Measurements from ENCODE around the gene SRRT. TPM values are rescaled to one million over a fixed set of nuclear protein-coding genes. Genes with fewer than 3 reads are reported as not detected.

Gene SRRT
- total and polyA plus RNA-seq, 9 donors = 49.8 to 131 (median 105) TPM

GRCh38 chr7:100865938-100866728 lies 8.8 kb upstream of the SRRT start:
- Histone ChIP-seq H3K4me1 (ENCODE audit: control insufficient read depth, insufficient read depth, low read length) (peaks cover 43% of the 10 kb centered on the region), H3K27me3 (ENCODE audit: control insufficient read depth, insufficient read depth, low read length) (no peaks in the 10 kb centered on the region), H3K9me3 (replicated peaks; ENCODE audit: control insufficient read depth, low read depth, low read length) (no peaks in the 10 kb centered on the region), H3K27ac (ENCODE audit: low read length) (peak overlapping the region; percentile 91), H3K4me3 (ENCODE audit: low read length) (peak overlapping the region; percentile 96), H3K36me3 (ENCODE audit: control insufficient read depth, insufficient read depth, low read length) (peaks cover 50% of the 10 kb centered on the region)
- peak; percentile 84 for DNase-seq
- WGBS (ENCODE audit: insufficient coverage) = 63% methylated on average over 25 of the region's 46 CpGs

DNA sequence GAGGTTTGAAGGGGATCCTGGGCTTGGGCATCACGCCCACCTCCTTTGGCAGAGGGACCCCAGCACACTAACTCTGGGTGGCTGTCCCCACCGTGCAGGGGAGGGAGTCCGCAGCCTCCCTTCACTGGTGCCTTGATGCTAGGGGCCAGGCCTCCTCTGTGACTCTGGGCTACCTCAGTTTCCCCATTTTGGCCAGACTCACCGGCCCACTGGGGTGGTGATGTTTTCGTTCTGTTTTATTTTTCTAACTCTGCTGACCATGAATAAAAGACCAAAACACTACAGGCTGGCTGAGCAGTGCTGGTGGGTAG lies 8.2 kb upstream of the SRRT start:
- Histone ChIP-seq H3K27ac (ENCODE audit: low read length) (peak overlapping the region; percentile 91), H3K27me3 (ENCODE audit: control insufficient read depth, insufficient read depth, low read length) (no peaks in the 10 kb centered on the region), H3K4me3 (ENCODE audit: low read length) (peak overlapping the region; percentile 96), H3K4me1 (ENCODE audit: control insufficient read depth, insufficient read depth, low read length) (peaks cover 43% of the 10 kb centered on the region), H3K9me3 (replicated peaks; ENCODE audit: control insufficient read depth, low read depth, low read length) (no peaks in the 10 kb centered on the region), H3K36me3 (ENCODE audit: control insufficient read depth, insufficient read depth, low read length) (peaks cover 50% of the 10 kb centered on the region)
- 53% methylated on average over 2 of the region's 5 CpGs for WGBS (ENCODE audit: insufficient coverage)
- DNase-seq = no peak

DNA sequence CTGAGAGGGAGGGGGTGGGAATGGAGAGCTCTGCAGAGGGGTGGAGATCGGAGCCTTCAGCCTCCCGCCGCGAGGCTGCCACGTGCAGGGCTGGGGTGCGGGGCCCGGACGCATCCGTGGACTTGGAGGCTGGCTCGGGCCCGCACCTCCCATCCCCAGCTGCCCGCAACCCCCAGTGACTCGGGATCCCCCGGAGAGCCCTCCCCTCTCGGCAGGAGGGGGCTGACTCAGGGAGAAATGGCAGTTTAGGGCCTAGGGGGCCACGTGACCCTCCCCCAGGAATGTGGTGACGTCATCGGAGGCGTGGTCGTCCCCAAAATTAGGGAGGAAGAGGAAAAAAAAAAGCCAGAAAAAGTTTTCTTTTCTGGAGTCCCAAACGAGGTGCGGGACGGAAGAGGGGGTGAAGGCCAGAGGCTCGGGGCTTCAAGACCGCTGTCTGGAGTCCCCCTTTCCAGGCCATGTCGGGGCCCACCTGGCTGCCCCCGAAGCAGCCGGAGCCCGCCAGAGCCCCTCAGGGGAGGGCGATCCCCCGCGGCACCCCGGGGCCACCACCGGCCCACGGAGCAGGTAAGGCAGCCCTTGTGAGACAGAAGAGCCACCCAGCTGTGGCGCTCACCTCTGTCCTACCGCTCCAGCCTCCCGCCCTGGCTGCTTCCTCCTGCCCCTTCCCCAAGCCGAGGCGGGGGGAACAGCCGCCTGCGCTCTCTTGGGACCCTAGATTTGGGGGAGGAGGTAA lies 7.7 kb upstream of the SRRT start, which contains the start of gene TRIP6:
TRIP6 (plus strand) TSS at position 348 of the 736 bp plus-strand sequence; CDS start at position 459, 111 bp downstream.
- DNase-seq = peak; percentile 97
- H3K27me3 ChIP-seq (ENCODE audit: control insufficient read depth, insufficient read depth, low read length) = no peaks in the 10 kb centered on the region
- WGBS (ENCODE audit: insufficient coverage) = 2% methylated on average over 16 of the region's 42 CpGs
- H3K4me1 ChIP-seq (ENCODE audit: control insufficient read depth, insufficient read depth, low read length) = peaks cover 43% of the 10 kb centered on the region
- H3K36me3 ChIP-seq (ENCODE audit: control insufficient read depth, insufficient read depth, low read length) = peaks cover 47% of the 10 kb centered on the region
- H3K9me3 ChIP-seq (replicated peaks; ENCODE audit: control insufficient read depth, low read depth, low read length) = no peaks in the 10 kb centered on the region
- H3K4me3 ChIP-seq (ENCODE audit: low read length) = peak within 1 kb of the TSS; percentile 96
- peak within 1 kb of the TSS; percentile 91 for H3K27ac ChIP-seq (ENCODE audit: low read length)

- Histone ChIP-seq H3K9me3 (replicated peaks; ENCODE audit: control insufficient read depth, low read depth, low read length) (no peaks in the 10 kb centered on the region), H3K4me1 (ENCODE audit: control insufficient read depth, insufficient read depth, low read length) (peaks cover 43% of the 10 kb centered on the region), H3K27ac (ENCODE audit: low read length) (peak overlapping the region; percentile 91), H3K27me3 (ENCODE audit: control insufficient read depth, insufficient read depth, low read length) (no peaks in the 10 kb centered on the region), H3K36me3 (ENCODE audit: control insufficient read depth, insufficient read depth, low read length) (peaks cover 47% of the 10 kb centered on the region), H3K4me3 (ENCODE audit: low read length) (peak overlapping the region; percentile 96)
- DNase-seq = no peak
- 3% methylated on average over 24 of the region's 27 CpGs for WGBS (ENCODE audit: insufficient coverage)
These were observed 7.0 kb upstream of the SRRT start for GRCh38 chr7:100867776-100868485.

- no peaks in the 10 kb centered on the region for H3K9me3 ChIP-seq (replicated peaks; ENCODE audit: control insufficient read depth, low read depth, low read length)
- peak overlapping the region; percentile 99 for H3K27ac ChIP-seq (ENCODE audit: low read length)
- DNase-seq = no peak
- peak overlapping the region; percentile 91 for H3K4me3 ChIP-seq (ENCODE audit: low read length)
- H3K36me3 ChIP-seq (ENCODE audit: control insufficient read depth, insufficient read depth, low read length) = peaks cover 61% of the 10 kb centered on the region
- no peaks in the 10 kb centered on the region for H3K27me3 ChIP-seq (ENCODE audit: control insufficient read depth, insufficient read depth, low read length)
- 88% methylated on average over 3 of the region's 10 CpGs for WGBS (ENCODE audit: insufficient coverage)
- peaks cover 27% of the 10 kb centered on the region for H3K4me1 ChIP-seq (ENCODE audit: control insufficient read depth, insufficient read depth, low read length)
These were observed 1.2 kb upstream of the SRRT start for GRCh38 chr7:100873599-100874299.

- Histone ChIP-seq H3K4me3 (ENCODE audit: low read length) (peak overlapping the region; percentile 91), H3K9me3 (replicated peaks; ENCODE audit: control insufficient read depth, low read depth, low read length) (no peaks in the 10 kb centered on the region), H3K27ac (ENCODE audit: low read length) (peak overlapping the region; percentile 99), H3K4me1 (ENCODE audit: control insufficient read depth, insufficient read depth, low read length) (peaks cover 23% of the 10 kb centered on the region), H3K27me3 (ENCODE audit: control insufficient read depth, insufficient read depth, low read length) (no peaks in the 10 kb centered on the region), H3K36me3 (ENCODE audit: control insufficient read depth, insufficient read depth, low read length) (peaks cover 61% of the 10 kb centered on the region)
- WGBS (ENCODE audit: insufficient coverage) = 19% methylated on average over 5 of the region's 8 CpGs
- DNase-seq = no peak
These were observed 665 bp upstream of the SRRT start for GRCh38 chr7:100874300-100874576.

- H3K9me3 ChIP-seq (replicated peaks; ENCODE audit: control insufficient read depth, low read depth, low read length) = no peaks in the 10 kb centered on the region
- no peaks in the 10 kb centered on the region for H3K27me3 ChIP-seq (ENCODE audit: control insufficient read depth, insufficient read depth, low read length)
- under 1% methylated on average over 23 of the region's 39 CpGs for WGBS (ENCODE audit: insufficient coverage)
- peak; percentile 63 for DNase-seq
- H3K4me3 ChIP-seq (ENCODE audit: low read length) = peak overlapping the region; percentile 91
- H3K4me1 ChIP-seq (ENCODE audit: control insufficient read depth, insufficient read depth, low read length) = peaks cover 23% of the 10 kb centered on the region
- peaks cover 59% of the 10 kb centered on the region for H3K36me3 ChIP-seq (ENCODE audit: control insufficient read depth, insufficient read depth, low read length)
- H3K27ac ChIP-seq (ENCODE audit: low read length) = peak overlapping the region; percentile 99
These were observed 451 bp downstream of the SRRT start for GRCh38 chr7:100875356-100875751.

GRCh38 chr7:100878013-100878412 lies 3.1 kb downstream of the SRRT start:
- peaks cover 62% of the 10 kb centered on the region for H3K36me3 ChIP-seq (ENCODE audit: control insufficient read depth, insufficient read depth, low read length)
- no peaks in the 10 kb centered on the region for H3K9me3 ChIP-seq (replicated peaks; ENCODE audit: control insufficient read depth, low read depth, low read length)
- DNase-seq = no peak
- no peak overlapping the region for H3K4me3 ChIP-seq (ENCODE audit: low read length)
- H3K27ac ChIP-seq (ENCODE audit: low read length) = no peak overlapping the region
- WGBS (ENCODE audit: insufficient coverage) = 80% methylated on average over 4 of the region's 7 CpGs
- H3K4me1 ChIP-seq (ENCODE audit: control insufficient read depth, insufficient read depth, low read length) = peaks cover 23% of the 10 kb centered on the region
- no peaks in the 10 kb centered on the region for H3K27me3 ChIP-seq (ENCODE audit: control insufficient read depth, insufficient read depth, low read length)

GRCh38 chr7:100878685-100879084 lies 3.8 kb downstream of the SRRT start:
- no peak for DNase-seq
- Histone ChIP-seq H3K9me3 (replicated peaks; ENCODE audit: control insufficient read depth, low read depth, low read length) (no peaks in the 10 kb centered on the region), H3K27ac (ENCODE audit: low read length) (no peak overlapping the region), H3K4me3 (ENCODE audit: low read length) (no peak overlapping the region), H3K36me3 (ENCODE audit: control insufficient read depth, insufficient read depth, low read length) (peaks cover 63% of the 10 kb centered on the region), H3K27me3 (ENCODE audit: control insufficient read depth, insufficient read depth, low read length) (no peaks in the 10 kb centered on the region), H3K4me1 (ENCODE audit: control insufficient read depth, insufficient read depth, low read length) (peaks cover 22% of the 10 kb centered on the region)
- 91% methylated on average over 6 of the region's 6 CpGs for WGBS (ENCODE audit: insufficient coverage)
